Ramos (cell line): Measurements from ENCODE around the gene CNFN.

Experiments
- in situ Hi-C: fragments of 300-500 bp; cut with MboI; formaldehyde crosslinking; loops from one replicate; pipeline ENCODE4 v1.14.3; 2022; ENCODE audit warnings: low sequenced_read_pairs; ENCODE audit not compliant: unreplicated experiment

The CNFN gene

DNA sequence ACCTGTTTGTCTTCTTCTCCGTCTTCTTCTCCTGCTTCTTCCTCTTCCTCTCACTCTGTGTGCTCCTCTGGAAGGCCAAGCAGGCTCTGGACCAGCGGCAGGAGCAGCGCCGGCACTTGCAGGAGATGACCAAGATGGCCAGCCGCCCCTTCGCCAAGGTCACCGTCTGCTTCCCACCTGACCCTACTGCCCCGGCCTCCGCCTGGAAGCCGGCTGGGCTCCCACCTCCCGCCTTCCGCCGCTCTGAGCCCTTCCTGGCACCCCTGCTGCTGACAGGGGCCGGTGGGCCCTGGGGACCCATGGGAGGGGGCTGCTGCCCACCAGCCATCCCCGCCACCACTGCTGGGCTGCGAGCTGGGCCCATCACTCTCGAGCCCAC is 13.9 kb downstream of the CNFN start:
- in situ Hi-C loops: no loop called here

DNA sequence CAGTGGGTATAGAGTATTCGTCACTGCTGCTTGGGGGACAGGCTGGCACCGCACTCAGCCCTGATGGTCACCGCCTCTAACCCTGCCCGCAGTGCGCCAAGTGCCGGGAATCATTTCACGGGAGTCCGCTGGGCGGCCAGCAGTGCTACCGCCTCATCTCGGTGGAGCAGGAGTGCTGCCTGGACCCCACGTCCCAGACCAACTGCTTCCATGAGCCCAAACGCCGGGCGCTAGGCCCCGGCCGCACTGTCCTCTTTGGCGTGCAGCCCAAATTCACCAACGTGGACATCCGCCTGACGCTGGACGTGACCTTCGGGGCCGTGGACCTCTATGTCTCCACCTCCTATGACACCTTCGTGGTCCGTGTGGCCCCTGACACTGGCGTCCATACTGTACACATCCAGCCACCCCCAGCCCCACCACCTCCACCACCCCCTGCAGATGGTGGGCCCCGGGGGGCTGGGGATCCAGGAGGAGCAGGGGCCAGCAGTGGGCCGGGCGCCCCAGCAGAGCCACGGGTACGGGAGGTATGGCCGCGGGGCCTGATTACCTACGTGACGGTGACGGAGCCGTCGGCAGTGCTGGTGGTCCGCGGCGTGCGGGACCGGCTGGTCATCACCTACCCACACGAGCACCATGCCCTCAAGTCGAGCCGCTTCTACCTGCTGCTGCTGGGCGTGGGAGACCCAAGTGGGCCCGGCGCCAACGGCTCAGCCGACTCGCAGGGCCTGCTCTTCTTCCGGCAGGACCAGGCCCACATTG is 14.5 kb downstream of the CNFN start:
- in situ Hi-C loops: no loop called here

DNA sequence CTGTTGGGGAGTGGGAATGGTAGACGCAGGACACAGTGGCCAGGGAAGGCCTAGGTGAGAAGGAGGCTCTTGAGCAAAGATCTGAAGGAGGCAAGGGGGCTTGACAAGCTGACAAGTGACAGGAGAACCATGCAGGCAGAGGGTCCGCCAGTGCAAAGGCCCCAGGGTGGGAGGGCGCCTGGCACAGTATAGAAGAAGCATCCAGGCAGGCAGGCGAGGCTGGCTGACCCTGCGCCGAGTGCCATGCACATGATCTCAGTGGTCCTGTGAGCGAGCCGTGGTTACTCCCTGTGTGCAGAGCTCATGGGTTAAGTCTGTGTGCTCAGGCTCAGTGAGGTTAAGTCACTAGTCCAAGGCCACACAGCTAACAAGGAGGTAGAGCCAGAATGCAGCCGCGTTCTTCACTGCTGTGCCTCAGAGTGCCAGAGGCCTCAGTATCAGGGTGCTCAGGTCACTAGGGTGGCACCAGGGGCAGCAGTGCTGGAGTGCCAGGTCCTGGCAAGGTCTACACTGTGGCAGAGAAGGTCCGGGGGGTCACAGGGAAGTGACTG is 15.2 kb downstream of the CNFN start:
- in situ Hi-C loops: no loop called here

DNA sequence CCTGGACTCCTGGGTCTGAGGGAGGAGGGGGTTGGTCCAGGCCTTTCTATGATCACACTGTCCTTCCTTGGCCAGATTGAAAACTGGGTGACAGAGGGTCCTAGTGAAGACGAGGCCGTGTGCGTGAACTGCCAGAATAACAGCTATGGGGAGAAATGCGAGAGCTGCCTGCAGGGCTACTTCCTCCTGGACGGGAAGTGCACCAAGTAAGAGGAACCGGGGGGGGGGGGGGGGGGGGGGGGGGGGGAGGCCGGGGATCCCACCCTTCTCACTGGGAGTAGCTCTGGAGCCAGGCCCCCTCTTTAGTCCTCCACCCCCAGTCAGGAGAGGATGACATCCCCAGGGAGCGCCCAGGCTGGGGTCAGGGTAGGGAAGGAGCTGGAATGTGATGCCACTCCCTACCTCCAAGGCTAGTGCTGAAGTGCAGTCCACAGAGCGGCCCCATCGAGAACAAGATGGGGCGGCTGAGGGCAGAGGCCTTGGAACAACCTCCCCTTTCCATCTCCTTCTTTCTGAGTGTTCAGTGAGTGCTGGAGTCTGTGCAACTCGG is 19.4 kb downstream of the CNFN start:
- in situ Hi-C loops: no loop called here

DNA sequence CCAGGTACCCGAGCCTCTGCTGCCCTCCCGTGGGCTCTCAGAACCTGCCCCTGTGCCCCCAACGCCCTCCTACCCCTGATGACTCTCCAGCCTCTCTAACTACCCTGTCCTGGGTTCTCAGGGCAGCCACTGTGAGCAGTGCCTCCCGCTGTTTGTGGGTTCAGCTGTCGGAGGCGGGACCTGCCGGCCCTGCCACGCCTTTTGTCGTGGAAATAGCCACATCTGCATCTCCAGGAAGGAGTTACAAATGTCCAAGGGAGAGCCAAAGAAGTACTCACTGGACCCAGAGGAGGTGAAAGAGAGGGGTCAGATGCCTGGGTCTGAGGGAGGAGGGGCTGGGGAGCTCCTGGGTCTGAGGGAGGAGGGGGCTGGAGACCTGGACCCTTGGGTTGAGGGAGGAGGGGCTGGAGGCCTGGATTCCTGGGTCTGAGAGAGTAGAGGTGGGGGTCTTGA is 20.0 kb downstream of the CNFN start:
- in situ Hi-C loops: no loop called here

DNA sequence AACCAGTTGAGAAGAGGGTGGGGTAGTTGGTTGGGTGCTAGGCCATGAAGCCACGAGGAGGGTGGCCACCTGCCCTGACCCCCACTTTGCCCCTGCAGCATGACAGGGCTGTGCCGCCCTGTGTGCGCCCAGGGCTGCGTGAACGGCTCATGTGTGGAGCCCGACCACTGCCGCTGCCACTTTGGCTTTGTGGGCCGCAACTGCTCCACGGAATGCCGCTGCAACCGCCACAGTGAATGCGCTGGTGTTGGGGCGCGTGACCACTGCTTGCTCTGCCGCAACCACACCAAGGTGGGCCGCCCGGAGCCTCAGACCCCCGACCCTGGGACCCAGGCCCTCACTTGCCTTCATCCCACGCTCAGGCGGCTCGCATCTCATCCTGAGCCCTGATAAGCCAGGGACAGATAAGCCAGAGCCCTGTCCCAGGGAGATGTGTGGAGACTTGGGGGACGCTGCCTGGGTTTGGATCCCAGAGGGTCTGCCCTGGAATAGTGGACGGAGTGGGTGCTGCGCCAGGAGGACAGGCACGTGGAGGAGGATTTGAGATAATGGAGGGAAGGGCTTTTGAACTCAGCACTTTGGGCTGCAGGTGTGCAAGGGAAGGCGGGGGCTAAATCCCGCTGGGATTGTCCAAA is 20.5 kb downstream of the CNFN start:
- in situ Hi-C loops: no loop called here

DNA sequence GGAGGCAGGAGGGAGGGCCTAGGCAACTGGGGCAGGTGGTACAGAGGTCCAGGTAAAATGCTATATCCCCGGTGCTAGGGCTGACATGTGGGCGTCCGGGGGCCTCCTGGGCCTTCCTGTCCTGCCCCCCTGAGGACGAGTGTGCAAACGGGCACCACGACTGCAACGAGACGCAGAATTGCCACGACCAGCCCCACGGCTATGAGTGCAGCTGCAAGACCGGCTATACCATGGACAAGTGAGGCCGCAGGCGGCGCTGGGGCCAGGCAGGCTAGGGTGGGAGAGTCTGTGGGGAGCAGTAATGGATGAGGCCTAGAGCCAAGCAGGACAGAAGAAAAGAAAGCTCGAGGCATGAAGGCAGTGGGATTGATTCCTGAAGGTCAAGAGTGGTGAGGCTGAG is 21.3 kb downstream of the CNFN start:
- in situ Hi-C loops: no loop called here

DNA sequence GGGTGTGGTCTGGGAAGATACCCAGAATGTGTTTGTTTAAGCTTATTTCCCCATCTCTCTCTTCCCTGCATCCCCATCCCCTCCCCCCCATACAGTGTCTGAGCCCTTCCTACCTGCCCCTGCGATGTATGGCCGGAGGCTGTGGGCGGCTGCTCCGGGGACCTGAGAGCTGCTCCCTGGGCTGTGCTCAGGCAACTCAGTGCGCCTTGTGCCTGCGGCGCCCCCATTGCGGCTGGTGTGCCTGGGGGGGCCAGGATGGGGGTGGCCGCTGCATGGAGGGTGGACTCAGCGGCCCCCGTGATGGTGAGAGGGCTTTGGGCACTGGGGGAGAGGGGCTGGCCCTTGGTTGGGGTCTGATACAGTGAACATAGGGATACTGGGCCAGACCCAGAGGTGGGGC is 21.7 kb downstream of the CNFN start:
- in situ Hi-C loops: no loop called here

DNA sequence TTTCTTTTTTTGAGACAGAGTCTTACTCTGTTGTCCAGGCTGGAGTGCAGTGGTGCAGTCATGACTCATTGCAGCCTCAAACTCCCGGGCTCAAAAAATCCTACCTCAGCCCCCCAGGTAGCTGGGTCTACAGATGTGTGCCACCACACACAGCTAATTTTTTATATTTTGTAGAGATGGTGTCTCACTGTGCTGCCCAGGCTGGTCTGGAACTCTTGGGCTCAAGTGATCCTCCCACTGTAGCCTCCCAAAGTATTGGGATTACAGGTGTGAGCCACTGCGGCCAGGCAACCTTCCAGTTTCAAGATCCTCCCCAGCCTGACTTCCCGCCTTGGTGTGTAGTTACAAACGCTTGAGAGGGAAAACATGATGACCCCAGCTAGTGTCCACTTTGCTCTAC is 22.2 kb downstream of the CNFN start:
- in situ Hi-C loops: no loop called here

DNA sequence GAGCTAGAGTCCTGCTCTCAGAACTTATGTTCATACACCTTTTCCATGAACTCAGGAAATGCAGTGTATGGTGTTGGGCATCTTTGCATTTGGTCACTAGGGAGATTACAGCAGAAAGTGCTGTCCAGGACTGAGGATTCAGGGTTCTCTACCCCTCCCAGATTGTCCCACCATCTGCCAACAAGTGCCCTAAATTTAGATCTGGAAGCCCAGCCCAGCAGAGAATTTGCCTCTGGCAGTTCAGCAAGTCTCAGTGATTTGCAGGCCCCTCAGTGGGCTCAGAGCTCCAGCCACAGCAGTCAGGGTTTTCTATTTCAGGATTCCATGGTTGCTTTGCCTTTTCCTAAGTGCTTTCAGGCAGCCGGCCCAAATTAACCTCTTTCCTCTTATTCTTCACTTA is 23.4 kb downstream of the CNFN start:
- in situ Hi-C loops: no loop called here

DNA sequence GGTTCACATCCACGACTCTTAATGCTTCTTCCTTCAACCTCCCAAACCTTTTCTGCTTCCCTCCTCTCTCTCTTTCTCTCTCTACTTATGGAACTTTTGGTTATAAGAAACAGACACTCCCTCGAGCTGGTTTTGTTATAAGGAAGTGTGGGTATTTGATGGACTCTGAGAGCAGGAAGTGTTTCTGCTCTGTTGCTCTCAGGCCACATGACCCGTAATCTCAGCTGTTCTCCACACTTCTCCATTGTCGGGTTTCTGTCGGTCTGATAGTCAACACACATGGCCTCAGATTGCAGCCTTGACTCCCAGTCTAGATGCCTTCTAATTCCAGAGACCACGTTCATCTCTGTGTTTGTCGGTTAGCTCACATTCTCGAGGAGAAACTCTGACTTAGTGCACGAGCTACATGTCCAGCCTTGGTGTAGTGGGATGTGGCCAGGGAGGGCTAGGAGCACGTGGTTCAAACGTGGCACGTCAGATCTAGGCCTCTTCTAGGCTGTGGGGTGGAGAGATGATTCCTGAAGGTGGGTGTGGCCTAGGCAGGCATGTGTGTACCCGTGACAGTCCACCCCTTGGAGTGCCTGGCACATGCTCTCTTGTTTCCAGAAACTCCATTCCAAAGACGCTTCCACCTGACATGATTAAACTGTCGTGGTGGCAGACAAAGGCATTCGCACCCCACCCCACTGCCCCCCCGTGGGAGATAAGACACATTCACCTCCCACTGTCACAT is 26.3 kb downstream of the CNFN start:
- in situ Hi-C loops: no loop called here

DNA sequence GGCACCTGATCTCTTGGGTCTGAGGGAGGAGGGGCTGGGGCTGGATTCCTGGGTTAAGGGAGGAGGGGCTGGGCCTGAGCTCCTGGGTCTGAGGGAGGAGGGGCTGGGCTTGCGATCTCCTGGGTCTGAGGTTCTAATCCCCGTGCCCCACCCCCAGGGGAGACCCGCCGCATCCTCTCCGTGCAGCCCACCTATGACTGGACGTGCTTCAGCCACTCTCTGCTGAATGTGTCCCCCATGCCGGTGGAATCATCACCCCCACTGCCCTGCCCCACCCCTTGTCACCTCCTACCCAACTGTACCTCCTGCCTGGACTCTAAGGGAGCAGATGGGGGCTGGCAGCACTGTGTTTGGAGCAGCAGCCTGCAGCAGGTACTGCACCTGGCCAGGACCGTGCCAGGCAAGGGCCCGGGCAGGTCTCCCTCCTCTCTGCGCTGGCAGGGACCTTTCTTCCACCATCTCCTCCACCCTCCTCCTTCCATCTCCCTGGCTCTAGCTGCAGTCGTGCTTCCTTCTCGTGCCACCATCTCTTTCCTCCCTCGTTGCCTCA is 27.1 kb downstream of the CNFN start:
- in situ Hi-C loops: no loop called here

DNA sequence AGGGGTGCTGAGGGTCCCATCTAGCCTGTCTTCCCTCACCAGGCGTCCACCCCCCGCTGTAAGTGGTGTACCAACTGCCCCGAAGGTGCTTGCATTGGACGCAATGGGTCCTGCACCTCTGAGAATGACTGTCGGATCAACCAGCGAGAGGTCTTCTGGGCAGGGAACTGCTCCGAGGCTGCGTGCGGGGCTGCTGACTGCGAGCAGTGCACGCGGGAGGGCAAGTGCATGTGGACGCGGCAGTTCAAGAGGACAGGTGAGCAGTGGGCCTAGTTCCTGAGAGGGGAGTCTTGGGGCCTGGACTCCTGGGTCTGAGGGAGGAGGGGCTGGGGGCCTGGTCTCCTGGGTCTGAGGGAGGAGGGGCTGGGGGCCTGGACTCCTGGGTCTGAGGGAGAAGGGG is 27.8 kb downstream of the CNFN start:
- in situ Hi-C loops: no loop called here

DNA sequence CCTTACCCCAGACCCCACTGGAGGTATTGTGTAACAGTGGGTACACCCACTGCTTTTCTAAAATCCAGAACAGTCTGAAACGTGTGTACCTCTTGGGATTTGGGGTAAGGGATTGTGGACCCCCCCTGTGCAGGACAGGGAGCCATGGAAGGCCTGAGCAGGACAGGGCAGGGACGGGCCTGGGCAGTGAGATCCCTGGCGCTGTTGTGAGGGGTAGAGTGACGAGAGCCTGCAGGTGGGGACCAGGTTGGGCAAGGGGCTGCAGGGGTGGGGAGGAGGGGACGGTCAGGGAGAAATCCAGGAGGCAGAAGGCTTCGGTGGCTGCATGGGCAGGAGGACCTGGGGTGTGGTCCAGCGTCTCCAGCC is 28.6 kb downstream of the CNFN start:
- in situ Hi-C loops: no loop called here

DNA sequence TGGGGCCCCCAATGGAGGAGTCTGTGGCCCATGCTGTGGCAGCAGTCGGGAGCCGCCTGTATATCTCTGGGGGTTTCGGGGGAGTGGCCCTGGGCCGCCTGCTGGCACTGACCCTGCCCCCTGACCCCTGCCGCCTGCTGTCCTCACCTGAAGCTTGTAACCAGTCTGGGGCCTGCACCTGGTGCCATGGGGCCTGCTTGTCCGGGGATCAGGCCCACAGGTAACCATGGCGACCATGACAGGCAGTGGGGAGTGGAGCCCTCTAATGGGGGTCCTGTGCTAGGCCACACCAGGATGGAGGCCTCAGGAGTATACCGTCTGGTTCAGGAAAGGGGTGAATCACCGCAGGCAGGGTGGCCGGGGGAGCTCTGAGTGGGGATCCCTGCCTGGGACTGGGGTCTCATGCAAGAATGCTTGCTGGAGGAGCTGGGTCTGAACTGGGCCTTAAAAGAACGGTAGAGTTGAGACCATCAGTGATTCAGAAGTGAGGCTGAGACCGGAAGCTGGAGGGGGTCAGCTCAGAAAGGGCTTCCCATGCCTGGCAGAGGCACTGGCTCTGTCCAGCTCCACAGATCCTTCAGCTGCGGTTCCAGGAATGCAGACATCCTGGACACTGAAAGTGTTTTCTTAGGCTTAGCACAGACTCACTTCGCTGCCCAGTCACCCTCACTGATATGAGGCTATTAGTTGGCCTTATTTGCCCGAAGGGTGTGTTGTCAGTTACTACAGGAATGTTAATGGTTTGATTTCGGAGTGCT is 29.1 kb downstream of the CNFN start:
- in situ Hi-C loops: no loop called here

DNA sequence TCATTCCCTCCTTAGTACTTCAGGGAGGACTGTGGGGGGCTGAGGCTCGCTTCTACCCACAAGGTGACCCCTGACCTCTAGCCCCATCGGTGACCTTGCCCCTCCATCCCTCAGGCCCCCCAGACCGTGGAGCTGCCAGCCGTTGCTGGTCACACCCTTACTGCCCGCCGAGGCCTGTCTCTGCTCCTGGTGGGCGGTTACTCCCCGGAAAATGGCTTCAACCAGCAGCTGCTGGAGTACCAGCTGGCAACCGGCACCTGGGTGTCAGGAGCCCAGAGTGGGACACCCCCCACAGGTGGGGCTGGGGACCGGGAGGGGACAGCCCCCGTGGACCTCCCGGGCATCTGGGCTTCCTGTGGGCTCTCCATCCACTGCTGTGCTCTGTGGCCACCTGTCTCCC is 32.8 kb downstream of the CNFN start:
- in situ Hi-C loops: no loop called here

DNA sequence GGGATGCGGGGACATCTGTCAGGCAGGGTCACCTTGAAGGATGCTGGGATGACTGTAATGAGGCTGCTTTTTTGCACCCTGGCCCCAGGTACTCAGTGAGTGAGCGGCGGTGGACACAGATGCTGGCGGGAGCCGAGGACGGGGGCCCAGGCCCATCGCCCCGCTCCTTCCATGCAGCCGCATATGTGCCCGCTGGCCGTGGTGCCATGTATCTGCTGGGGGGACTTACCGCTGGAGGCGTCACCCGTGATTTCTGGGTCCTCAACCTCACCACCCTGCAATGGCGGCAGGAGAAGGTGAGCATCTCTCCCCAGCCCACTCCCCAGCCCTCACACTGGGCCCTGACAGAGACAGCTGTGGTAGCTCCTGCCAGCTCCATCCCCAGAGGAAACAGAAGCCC is 33.4 kb downstream of the CNFN start:
- in situ Hi-C loops: no loop called here

DNA sequence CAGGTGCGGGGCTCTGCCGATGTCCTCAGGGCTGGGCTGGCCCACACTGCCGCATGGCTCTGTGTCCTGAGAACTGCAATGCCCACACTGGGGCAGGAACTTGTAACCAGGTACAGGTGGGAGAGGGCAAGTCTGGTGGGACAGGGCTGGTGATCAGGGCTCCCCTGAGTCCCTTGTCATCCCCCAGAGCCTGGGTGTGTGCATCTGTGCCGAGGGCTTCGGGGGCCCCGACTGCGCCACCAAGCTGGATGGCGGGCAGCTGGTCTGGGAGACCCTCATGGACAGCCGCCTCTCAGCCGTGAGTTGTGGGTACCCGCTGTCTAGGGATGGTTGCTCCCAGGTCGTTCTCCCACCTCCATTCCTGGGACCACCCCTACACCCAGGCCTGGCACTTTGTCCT is 34.2 kb downstream of the CNFN start:
- in situ Hi-C loops: no loop called here

DNA sequence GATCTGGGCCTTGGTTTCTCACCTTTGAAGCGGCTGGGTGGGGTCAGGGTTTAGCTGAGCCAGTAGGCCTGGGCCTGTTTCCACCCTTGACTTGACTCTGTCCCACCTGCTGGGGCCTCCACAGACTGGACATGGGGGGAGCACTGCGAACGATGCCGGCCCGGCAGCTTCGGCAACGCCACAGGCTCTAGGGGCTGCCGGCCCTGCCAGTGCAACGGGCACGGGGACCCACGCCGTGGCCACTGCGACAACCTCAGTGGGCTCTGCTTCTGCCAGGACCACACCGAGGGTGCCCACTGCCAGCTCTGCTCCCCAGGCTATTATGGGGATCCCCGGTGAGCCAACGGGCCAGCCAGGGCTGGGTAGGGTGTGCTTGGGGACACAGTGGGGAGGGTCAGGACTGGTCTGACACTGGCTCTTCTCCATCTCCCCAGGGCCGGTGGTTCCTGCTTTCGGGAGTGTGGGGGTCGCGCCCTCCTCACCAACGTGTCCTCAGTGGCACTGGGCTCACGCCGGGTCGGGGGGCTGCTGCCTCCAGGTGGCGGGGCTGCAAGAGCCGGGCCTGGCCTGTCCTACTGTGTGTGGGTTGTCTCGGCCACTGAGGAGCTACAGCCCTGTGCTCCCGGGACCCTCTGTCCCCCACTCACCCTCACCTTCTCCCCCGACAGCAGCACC is 36.6 kb downstream of the CNFN start:
- in situ Hi-C loops: no loop called here
